Liver (tissue), 3 donors: ENCODE measurements around the gene PPP2R3A.

Experiments used
- ATF3 ChIP-seq: IDR thresholded peaks from 2 replicates; pipeline ENCODE4 v1.6.1; 2016; ENCODE audit warnings: antibody characterized with exemption
- EGR1 ChIP-seq, 2 donors: IDR thresholded peaks; 2 replicates each; pipeline ENCODE4 v1.6.1; 2016 to 2018; ENCODE audit warnings: antibody characterized with exemption in 2 of 2, low read depth in 2 of 2
- GABPA ChIP-seq, 2 donors: IDR thresholded peaks in 1 of 2; conservative IDR thresholded peaks in 1 of 2; 2 replicates each; pipeline ENCODE4 v1.6.1; 2016; ENCODE audit warnings: antibody characterized with exemption in 2 of 2, mild to moderate bottlenecking in 1 of 2, moderate library complexity in 1 of 2
- HNF4G ChIP-seq: IDR thresholded peaks from 2 replicates; pipeline ENCODE4 v1.6.1; 2016; ENCODE audit warnings: antibody characterized with exemption
- JUND ChIP-seq, 2 donors: IDR thresholded peaks; 2 replicates each; pipeline ENCODE4 v1.6.1; 2016; ENCODE audit warnings: antibody characterized with exemption in 2 of 2
- RAD21 ChIP-seq, 2 donors: IDR thresholded peaks; 2 replicates each; pipeline ENCODE4 v1.6.1; 2016; ENCODE audit warnings: antibody characterized with exemption in 2 of 2, mild to moderate bottlenecking in 2 of 2
- REST ChIP-seq: IDR thresholded peaks from 2 replicates; pipeline ENCODE4 v1.6.1; 2016; ENCODE audit warnings: antibody characterized with exemption, mild to moderate bottlenecking
- RXRA ChIP-seq, 2 donors: IDR thresholded peaks; 2 replicates each; pipeline ENCODE4 v1.6.1; 2017 to 2018; ENCODE audit warnings: antibody characterized with exemption in 2 of 2, mild to moderate bottlenecking in 1 of 2
- SP1 ChIP-seq: IDR thresholded peaks from 2 replicates; pipeline ENCODE4 v1.6.1; 2018; ENCODE audit warnings: antibody characterized with exemption, mild to moderate bottlenecking
- TAF1 ChIP-seq: conservative IDR thresholded peaks from 2 replicates; pipeline ENCODE4 v1.6.1; 2016; ENCODE audit warnings: antibody characterized with exemption, mild to moderate bottlenecking
- YY1 ChIP-seq: IDR thresholded peaks from 2 replicates; pipeline ENCODE4 v1.6.1; 2016; ENCODE audit warnings: antibody characterized with exemption, mild to moderate bottlenecking
- ZBTB33 ChIP-seq: IDR thresholded peaks from 2 replicates; pipeline ENCODE4 v1.6.1; 2016; ENCODE audit warnings: antibody characterized with exemption
- TF ChIP-seq, protein P1 (sequence below): fragments of 150-350 bp; IDR thresholded peaks from 2 replicates; pipeline ENCODE4 v1.5.1; 2017; ENCODE audit warnings: improper control_type of control experiment, low read depth, low read length; ENCODE audit not compliant: missing input control
- TF ChIP-seq, protein P2 (sequence below): IDR thresholded peaks from 2 replicates; pipeline ENCODE4 v1.6.1; 2016; ENCODE audit warnings: antibody characterized with exemption
- donor health status: healthy.
- donor health status: healthy.

DNA sequence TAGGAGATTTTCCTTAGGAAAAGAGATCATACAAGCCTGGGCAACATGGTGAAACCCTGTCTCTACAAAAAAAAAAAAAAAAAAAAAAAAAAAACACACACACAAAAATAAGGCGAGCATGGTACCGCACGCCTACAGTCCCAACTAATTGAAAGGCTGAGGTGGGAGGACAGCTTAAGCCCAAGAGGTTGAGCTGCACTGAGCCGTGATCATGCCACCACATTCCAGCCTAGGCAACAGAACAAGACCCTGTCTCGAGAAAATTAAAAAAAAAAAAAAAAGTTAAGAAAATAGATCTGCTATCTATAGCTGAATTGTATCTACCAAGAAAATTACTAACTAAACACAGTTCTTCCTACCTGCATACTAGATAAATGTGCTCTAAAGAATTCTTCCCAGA, 223.5 kb downstream of the PPP2R3A start:
- TF ChIP-seq TAF1: no peak
- TF ChIP-seq EGR1 (IDR thresholded peaks at IDR 0.05; ENCODE audit: low read depth in 2 of 2): no peak
- no peak for TF ChIP-seq RAD21 (IDR thresholded peaks at IDR 0.05)
- TF ChIP-seq, protein P1, sequence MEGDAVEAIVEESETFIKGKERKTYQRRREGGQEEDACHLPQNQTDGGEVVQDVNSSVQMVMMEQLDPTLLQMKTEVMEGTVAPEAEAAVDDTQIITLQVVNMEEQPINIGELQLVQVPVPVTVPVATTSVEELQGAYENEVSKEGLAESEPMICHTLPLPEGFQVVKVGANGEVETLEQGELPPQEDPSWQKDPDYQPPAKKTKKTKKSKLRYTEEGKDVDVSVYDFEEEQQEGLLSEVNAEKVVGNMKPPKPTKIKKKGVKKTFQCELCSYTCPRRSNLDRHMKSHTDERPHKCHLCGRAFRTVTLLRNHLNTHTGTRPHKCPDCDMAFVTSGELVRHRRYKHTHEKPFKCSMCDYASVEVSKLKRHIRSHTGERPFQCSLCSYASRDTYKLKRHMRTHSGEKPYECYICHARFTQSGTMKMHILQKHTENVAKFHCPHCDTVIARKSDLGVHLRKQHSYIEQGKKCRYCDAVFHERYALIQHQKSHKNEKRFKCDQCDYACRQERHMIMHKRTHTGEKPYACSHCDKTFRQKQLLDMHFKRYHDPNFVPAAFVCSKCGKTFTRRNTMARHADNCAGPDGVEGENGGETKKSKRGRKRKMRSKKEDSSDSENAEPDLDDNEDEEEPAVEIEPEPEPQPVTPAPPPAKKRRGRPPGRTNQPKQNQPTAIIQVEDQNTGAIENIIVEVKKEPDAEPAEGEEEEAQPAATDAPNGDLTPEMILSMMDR: no peak
- TF ChIP-seq ZBTB33: no peak
- no peak for TF ChIP-seq REST
- no peak for TF ChIP-seq JUND (IDR thresholded peaks at IDR 0.05)
- no peak for TF ChIP-seq HNF4G
- no peak for TF ChIP-seq YY1
- no peak for TF ChIP-seq GABPA (IDR thresholded peaks at IDR 0.05 in 1 of 2, conservative IDR thresholded peaks at IDR 0.05 in 1 of 2)
- TF ChIP-seq SP1: no peak
- TF ChIP-seq, protein P2, sequence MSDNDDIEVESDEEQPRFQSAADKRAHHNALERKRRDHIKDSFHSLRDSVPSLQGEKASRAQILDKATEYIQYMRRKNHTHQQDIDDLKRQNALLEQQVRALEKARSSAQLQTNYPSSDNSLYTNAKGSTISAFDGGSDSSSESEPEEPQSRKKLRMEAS: no peak
- TF ChIP-seq RXRA (IDR thresholded peaks at IDR 0.05): no peak
- no peak for TF ChIP-seq ATF3
